ENCODE results near the gene JAKMIP1.

The JAKMIP1 gene

GRCh38 chr4:6118201-6118600 lies 82.1 kb downstream of the JAKMIP1 start:
- DNase-seq: no peak
- no peak overlapping the region for H3K4me3 ChIP-seq (ENCODE audit: low read length)
- no peaks in the 10 kb centered on the region for H3K9me3 ChIP-seq (replicated peaks; ENCODE audit: insufficient read depth, low read length)
- H3K79me2 ChIP-seq (ENCODE audit: low read length): peaks cover 43% of the 10 kb centered on the region
- no peaks in the 10 kb centered on the region for H3K27me3 ChIP-seq (replicated peaks; ENCODE audit: insufficient read depth, low read length)
- no peak for TF ChIP-seq CTCF (IDR thresholded peaks at IDR 0.05; ENCODE audit: low read length)
- no peak for TF ChIP-seq EZH2phosphoT487 (IDR thresholded peaks at IDR 0.05; ENCODE audit: low read length)
- TF ChIP-seq EZH2 (optimal IDR thresholded peaks at IDR 0.05; ENCODE audit: low read depth, low read length): no peak
- H2AFZ ChIP-seq (ENCODE audit: low read length): no peak overlapping the region
- no peak overlapping the region for H3K27ac ChIP-seq (ENCODE audit: low read length)
- H3K4me1 ChIP-seq (ENCODE audit: low read length): 0 out of 2 replicates have a peak, but pooled peaks cover 2% of the 10 kb centered on the region
- H3F3A ChIP-seq (ENCODE audit: insufficient read depth, low read length): no peaks in the 10 kb centered on the region
- H3K9ac ChIP-seq (ENCODE audit: low read length): no peak overlapping the region
- no peaks in the 10 kb centered on the region for H3K9me2 ChIP-seq (replicated peaks; ENCODE audit: insufficient read depth, low read length)
- no peak overlapping the region for H3K4me2 ChIP-seq (ENCODE audit: low read depth, low read length)
- no peaks in the 10 kb centered on the region for H4K20me1 ChIP-seq (ENCODE audit: insufficient read depth, low read length)
- no peaks in the 10 kb centered on the region for H3K36me3 ChIP-seq (replicated peaks; ENCODE audit: insufficient read depth, low read length)

- H3K9me3 ChIP-seq (replicated peaks; ENCODE audit: insufficient read depth, low read length): no peaks in the 10 kb centered on the region
- no peak for DNase-seq
- H4K20me1 ChIP-seq (ENCODE audit: insufficient read depth, low read length): no peaks in the 10 kb centered on the region
- H2AFZ ChIP-seq (ENCODE audit: low read length): no peak overlapping the region
- peaks cover 30% of the 10 kb centered on the region for H3K79me2 ChIP-seq (ENCODE audit: low read length)
- no peak for TF ChIP-seq CTCF (IDR thresholded peaks at IDR 0.05; ENCODE audit: low read length)
- TF ChIP-seq EZH2 (optimal IDR thresholded peaks at IDR 0.05; ENCODE audit: low read depth, low read length): no peak
- TF ChIP-seq EZH2phosphoT487 (IDR thresholded peaks at IDR 0.05; ENCODE audit: low read length): no peak
- H3K9me2 ChIP-seq (replicated peaks; ENCODE audit: insufficient read depth, low read length): no peaks in the 10 kb centered on the region
- no peak overlapping the region for H3K4me3 ChIP-seq (ENCODE audit: low read length)
- peaks cover 2% of the 10 kb centered on the region; the same call in 1 of the 2 replicates for H3F3A ChIP-seq (ENCODE audit: insufficient read depth, low read length)
- H3K36me3 ChIP-seq (replicated peaks; ENCODE audit: insufficient read depth, low read length): no peaks in the 10 kb centered on the region
- H3K4me2 ChIP-seq (ENCODE audit: low read depth, low read length): no peak overlapping the region
- no peak overlapping the region for H3K27ac ChIP-seq (ENCODE audit: low read length)
- H3K9ac ChIP-seq (ENCODE audit: low read length): no peak overlapping the region
- H3K27me3 ChIP-seq (replicated peaks; ENCODE audit: insufficient read depth, low read length): no peaks in the 10 kb centered on the region
- peaks cover 16% of the 10 kb centered on the region for H3K4me1 ChIP-seq (ENCODE audit: low read length)
Measured at GRCh38 chr4:6116696-6117285, 83.6 kb downstream of the JAKMIP1 start.

- H3K4me1 ChIP-seq (ENCODE audit: low read length): peaks cover 21% of the 10 kb centered on the region
- H3K9ac ChIP-seq (ENCODE audit: low read length): no peak overlapping the region
- H2AFZ ChIP-seq (ENCODE audit: low read length): no peak overlapping the region
- no peak overlapping the region for H3K4me2 ChIP-seq (ENCODE audit: low read depth, low read length)
- H3K36me3 ChIP-seq (replicated peaks; ENCODE audit: insufficient read depth, low read length): no peaks in the 10 kb centered on the region
- TF ChIP-seq EZH2phosphoT487 (IDR thresholded peaks at IDR 0.05; ENCODE audit: low read length): no peak
- no peaks in the 10 kb centered on the region for H3K27me3 ChIP-seq (replicated peaks; ENCODE audit: insufficient read depth, low read length)
- H3K9me3 ChIP-seq (replicated peaks; ENCODE audit: insufficient read depth, low read length): no peaks in the 10 kb centered on the region
- H3F3A ChIP-seq (ENCODE audit: insufficient read depth, low read length): peaks cover 9% of the 10 kb centered on the region
- no peak overlapping the region for H3K4me3 ChIP-seq (ENCODE audit: low read length)
- H3K27ac ChIP-seq (ENCODE audit: low read length): no peak overlapping the region
- H3K79me2 ChIP-seq (ENCODE audit: low read length): peaks cover 28% of the 10 kb centered on the region
- DNase-seq: no peak
- no peaks in the 10 kb centered on the region for H3K9me2 ChIP-seq (replicated peaks; ENCODE audit: insufficient read depth, low read length)
- no peaks in the 10 kb centered on the region for H4K20me1 ChIP-seq (ENCODE audit: insufficient read depth, low read length)
Measured at GRCh38 chr4:6115746-6116586, 84.4 kb downstream of the JAKMIP1 start.

GRCh38 chr4:6115342-6115741 lies 85.0 kb downstream of the JAKMIP1 start:
- Histone ChIP-seq H3K4me3 (ENCODE audit: low read length) (no peak overlapping the region), H3K27ac (ENCODE audit: low read length) (no peak overlapping the region), H3K27me3 (replicated peaks; ENCODE audit: insufficient read depth, low read length) (no peaks in the 10 kb centered on the region), H3K36me3 (replicated peaks; ENCODE audit: insufficient read depth, low read length) (no peaks in the 10 kb centered on the region), H3K9me2 (replicated peaks; ENCODE audit: insufficient read depth, low read length) (no peaks in the 10 kb centered on the region), H3F3A (ENCODE audit: insufficient read depth, low read length) (peaks cover 10% of the 10 kb centered on the region), H3K79me2 (ENCODE audit: low read length) (peaks cover 24% of the 10 kb centered on the region), H3K4me2 (ENCODE audit: low read depth, low read length) (no peak overlapping the region), H3K9me3 (replicated peaks; ENCODE audit: insufficient read depth, low read length) (no peaks in the 10 kb centered on the region), H4K20me1 (ENCODE audit: insufficient read depth, low read length) (no peaks in the 10 kb centered on the region), H3K9ac (ENCODE audit: low read length) (no peak overlapping the region), H3K4me1 (ENCODE audit: low read length) (peaks cover 23% of the 10 kb centered on the region), H2AFZ (ENCODE audit: low read length) (no peak overlapping the region)
- no peak for TF ChIP-seq EZH2phosphoT487 (IDR thresholded peaks at IDR 0.05; ENCODE audit: low read length)
- no peak for TF ChIP-seq CTCF (IDR thresholded peaks at IDR 0.05; ENCODE audit: low read length)
- no peak for TF ChIP-seq EZH2 (optimal IDR thresholded peaks at IDR 0.05; ENCODE audit: low read depth, low read length)
- DNase-seq: no peak

All from MM.1S (cell line).